ENCODE results near the gene KDELR3. TPM values are rescaled to one million over a fixed set of nuclear protein-coding genes. Genes with fewer than 3 reads are reported as not detected.

Gene KDELR3
- total RNA-seq, 1 experiment from 2014 or later = 33.1 TPM

- ChIA-PET RAD21 (ENCODE audit: low non-redundant PET in 1 of 2, low total read pairs in 2 of 2, uncharacterized antibody in 2 of 2, unreplicated experiment in 2 of 2) (no interaction called here), POLR2A (no interaction called here), CTCF (no interaction called here)
- Histone ChIP-seq H3K9me2 (ENCODE audit: insufficient read depth) (no peaks in the 10 kb centered on the region), H3K36me3 (ENCODE audit: control insufficient read depth in 1 of 2, insufficient read depth in 2 of 2, low read length in 2 of 2) (no peaks in the 10 kb centered on the region), H3K9ac (ENCODE audit: low read length) (no peak within 1 kb of the TSS), H3K27ac (ENCODE audit: low read depth, low read length) (no peak within 1 kb of the TSS), H3K27me3 (ENCODE audit: insufficient read depth, low read length) (no peaks in the 10 kb centered on the region), H3K9me3 (ENCODE audit: control insufficient read depth in 1 of 2, insufficient read depth in 1 of 2, low read depth in 1 of 2, low read length in 2 of 2) (no peaks in the 10 kb centered on the region), H3K79me2 (ENCODE audit: insufficient read depth, low read length) (no peaks in the 10 kb centered on the region), H4K20me1 (ENCODE audit: insufficient read depth) (no peaks in the 10 kb centered on the region), H3K4me1 (ENCODE audit: control insufficient read depth in 1 of 2, insufficient read depth in 2 of 2, low read length in 2 of 2) (peaks cover 14 to 20% of the 10 kb centered on the region in 2 experiments), H3K4me2 (ENCODE audit: low read length) (peak within 1 kb of the TSS; percentile 36), H3K4me3 (replicated peaks in 1 of 2; ENCODE audit: low read depth in 1 of 2, low read length in 2 of 2) (no peak within 1 kb of the TSS), H2AFZ (ENCODE audit: low read depth, low read length, poor library complexity, severe bottlenecking) (no peak within 1 kb of the TSS)
- BruUV-seq (replicated peaks) = no TSS peak
- intact Hi-C loops (cut with micrococcal nuclease) = no loop called here
- TF ChIP-seq POLR2A (IDR thresholded peaks at IDR 0.05; ENCODE audit: borderline replicate concordance, extremely low read depth, insufficient read depth, insufficient read length) (no peak), POLR2AphosphoS5 (IDR thresholded peaks at IDR 0.05; ENCODE audit: low read depth, low read length) (no peak), CBX3 (IDR thresholded peaks at IDR 0.05; ENCODE audit: low read depth) (no peak), CEBPB (IDR thresholded peaks at IDR 0.05; ENCODE audit: low read depth) (no peak)
- DNase-seq (ENCODE audit: low read depth, low spot score) = no peak
- ATAC-seq = no peak
Observed at GRCh38 chr22:38455076-38455529, 12.8 kb upstream of the KDELR3 start, which contains the start of gene KCNJ4. Gene KCNJ4, minus strand, starts transcription at chr22:38455199. Its CDS starts 27,067 bp downstream, at chr22:38428132.

- no peaks in the 10 kb centered on the region for H3K27me3 ChIP-seq (ENCODE audit: insufficient read depth, low read length)
Observed at GRCh38 chr22:38455530-38456271, 12.2 kb upstream of the KDELR3 start.

More at GRCh38 chr22:38455530-38456271, 12.2 kb upstream of the KDELR3 start:
- H3K36me3 ChIP-seq (ENCODE audit: control insufficient read depth in 1 of 2, insufficient read depth in 2 of 2, low read length in 2 of 2) = no peaks in the 10 kb centered on the region
- TF ChIP-seq SP1 (IDR thresholded peaks at IDR 0.05; ENCODE audit: low read depth) (peak; percentile 90), YY1 (IDR thresholded peaks at IDR 0.05; ENCODE audit: extremely low read depth, insufficient replicate concordance, low read depth, low read length) (peak; percentile 68), EGR1 (IDR thresholded peaks at IDR 0.05; ENCODE audit: low read depth) (no peak)
- CTCF ChIA-PET = no interaction called here
- RAD21 ChIA-PET (ENCODE audit: low non-redundant PET in 1 of 2, low total read pairs in 2 of 2, uncharacterized antibody in 2 of 2, unreplicated experiment in 2 of 2) = no interaction called here
- no TSS peak for BruUV-seq (replicated peaks)
- intact Hi-C loops (cut with micrococcal nuclease) = no loop called here
- DNase-seq (ENCODE audit: low read depth, low spot score) = no peak
- no peak overlapping the region for H3K9ac ChIP-seq (ENCODE audit: low read length)
- no peak overlapping the region for H3K4me3 ChIP-seq (replicated peaks in 1 of 2; ENCODE audit: low read depth in 1 of 2, low read length in 2 of 2)
- peak; percentile 46 for ATAC-seq
- no peaks in the 10 kb centered on the region for H3K9me3 ChIP-seq (ENCODE audit: control insufficient read depth in 1 of 2, insufficient read depth in 1 of 2, low read depth in 1 of 2, low read length in 2 of 2)
- POLR2A ChIA-PET = no interaction called here
- H3K9me2 ChIP-seq (ENCODE audit: insufficient read depth) = no peaks in the 10 kb centered on the region
- H3K79me2 ChIP-seq (ENCODE audit: insufficient read depth, low read length) = no peaks in the 10 kb centered on the region
- no peaks in the 10 kb centered on the region for H4K20me1 ChIP-seq (ENCODE audit: insufficient read depth)
- peak overlapping the region; percentile 36 for H3K4me2 ChIP-seq (ENCODE audit: low read length)
- H3K27ac ChIP-seq (ENCODE audit: low read depth, low read length) = no peak overlapping the region
- H2AFZ ChIP-seq (ENCODE audit: low read depth, low read length, poor library complexity, severe bottlenecking) = no peak overlapping the region
- peaks cover 14 to 21% of the 10 kb centered on the region in 2 experiments for H3K4me1 ChIP-seq (ENCODE audit: control insufficient read depth in 1 of 2, insufficient read depth in 2 of 2, low read length in 2 of 2)

Measured in HCT116 (cell line).